ENCODE measurements around the gene GFY.

GFY gene

GRCh38 chr19:49390929-49391359 is 34.2 kb upstream of the GFY start:
- no peak overlapping the region for H4K91ac ChIP-seq (ENCODE audit: low read depth, low read length)
- no peak overlapping the region for H3K14ac ChIP-seq (ENCODE audit: low read length)
- no CpG with 5 or more reads among the region's 9 CpGs for WGBS (ENCODE audit: extremely low coverage, insufficient coverage, insufficient read length)
- no peak overlapping the region for H3K4me3 ChIP-seq (ENCODE audit: low read depth, low read length)
- H3K9me3 ChIP-seq (ENCODE audit: insufficient read depth, low read depth, low read length) = no peaks in the 10 kb centered on the region
- H2AFZ ChIP-seq (ENCODE audit: insufficient read depth, low read length, poor library complexity) = no peak overlapping the region
- H2BK12ac ChIP-seq (ENCODE audit: low read length) = no peak overlapping the region
- H3K27me3 ChIP-seq (ENCODE audit: insufficient read depth, low read length) = no peaks in the 10 kb centered on the region
- H3K23ac ChIP-seq (ENCODE audit: low read length) = no peak overlapping the region
- H3K9ac ChIP-seq (ENCODE audit: low read length) = no peak overlapping the region
- no peak overlapping the region for H4K8ac ChIP-seq (ENCODE audit: low read depth, low read length)
- no peak overlapping the region for H3K4ac ChIP-seq (ENCODE audit: low read depth, low read length)
- no peaks in the 10 kb centered on the region for H3K4me1 ChIP-seq (ENCODE audit: control insufficient read depth in 1 of 2, insufficient read depth in 2 of 2, low read length in 2 of 2)
- H4K12ac ChIP-seq (ENCODE audit: low read depth, low read length) = no peak overlapping the region
- H3K27ac ChIP-seq (ENCODE audit: low read depth, low read length) = no peak overlapping the region
- no peaks in the 10 kb centered on the region for H3K79me1 ChIP-seq (ENCODE audit: low read length)
- H3K36me3 ChIP-seq (ENCODE audit: control insufficient read depth in 1 of 2, insufficient read depth in 2 of 2, low read length in 2 of 2) = no peaks in the 10 kb centered on the region
- no peak for DNase-seq
- H3K79me2 ChIP-seq (ENCODE audit: control insufficient read depth, insufficient read depth, low read length, poor library complexity) = no peaks in the 10 kb centered on the region
- no peak overlapping the region for H3K18ac ChIP-seq (ENCODE audit: low read length)
- no peak overlapping the region for H2BK5ac ChIP-seq (ENCODE audit: low read depth, low read length, poor library complexity)
- no peak overlapping the region for H2BK120ac ChIP-seq (ENCODE audit: insufficient read depth, low read length, poor library complexity)
- H3K4me2 ChIP-seq (ENCODE audit: low read length) = no peak overlapping the region
- H2AK5ac ChIP-seq (ENCODE audit: low read length) = no peak overlapping the region

DNA sequence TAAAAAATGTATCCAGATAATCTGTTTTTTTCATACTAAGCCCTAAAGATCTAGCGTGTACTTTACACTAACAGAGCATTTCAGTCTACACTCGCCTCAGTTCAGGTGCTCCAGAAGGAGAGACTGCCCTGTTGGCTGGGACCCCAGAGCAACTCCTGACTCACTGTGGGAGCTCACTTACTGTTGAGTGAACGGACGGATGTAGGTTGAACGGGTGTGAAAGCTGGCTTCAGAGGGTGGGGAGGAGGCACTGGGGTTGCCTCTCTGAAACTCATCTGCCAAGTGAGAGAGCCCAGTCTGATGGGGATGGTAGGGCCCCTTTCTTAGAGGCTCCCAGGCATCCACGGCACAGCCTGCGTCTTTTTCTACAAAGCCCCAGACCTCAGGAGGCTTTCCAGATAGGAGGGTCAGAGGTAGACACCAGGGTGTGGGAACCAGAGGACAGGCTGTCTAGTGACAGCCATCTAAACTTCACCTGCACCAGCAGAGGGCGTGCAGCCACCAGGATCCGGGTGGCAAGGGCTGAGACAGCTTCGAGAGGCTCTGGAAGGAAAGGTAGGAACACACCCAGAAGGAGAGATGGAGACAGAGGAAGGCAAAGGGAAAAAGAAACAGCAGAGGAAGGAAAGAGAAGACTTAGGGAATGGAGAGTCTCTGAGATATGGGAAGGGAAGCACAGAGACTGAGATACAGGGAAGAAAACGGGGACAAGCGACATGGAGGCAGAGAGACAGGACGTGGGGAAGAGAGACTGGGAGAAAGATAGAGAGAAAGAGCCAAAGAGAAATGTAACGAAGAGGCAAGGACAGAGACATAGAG is 33.4 kb upstream of the GFY start:
- Histone ChIP-seq H3K79me2 (ENCODE audit: control insufficient read depth, insufficient read depth, low read length, poor library complexity) (no peaks in the 10 kb centered on the region), H4K8ac (ENCODE audit: low read depth, low read length) (no peak overlapping the region), H3K4me2 (ENCODE audit: low read length) (no peak overlapping the region), H3K4me3 (ENCODE audit: low read depth, low read length) (no peak overlapping the region), H3K9me3 (ENCODE audit: insufficient read depth, low read depth, low read length) (no peaks in the 10 kb centered on the region), H2AK5ac (ENCODE audit: low read length) (no peak overlapping the region), H3K36me3 (ENCODE audit: control insufficient read depth in 1 of 2, insufficient read depth in 2 of 2, low read length in 2 of 2) (no peaks in the 10 kb centered on the region), H3K18ac (ENCODE audit: low read length) (no peak overlapping the region), H3K23ac (ENCODE audit: low read length) (no peak overlapping the region), H2BK120ac (ENCODE audit: insufficient read depth, low read length, poor library complexity) (no peak overlapping the region), H3K79me1 (ENCODE audit: low read length) (no peaks in the 10 kb centered on the region), H3K14ac (ENCODE audit: low read length) (no peak overlapping the region), H2BK5ac (ENCODE audit: low read depth, low read length, poor library complexity) (no peak overlapping the region), H2AFZ (ENCODE audit: insufficient read depth, low read length, poor library complexity) (no peak overlapping the region), H3K9ac (ENCODE audit: low read length) (no peak overlapping the region), H3K4ac (ENCODE audit: low read depth, low read length) (no peak overlapping the region), H3K4me1 (ENCODE audit: control insufficient read depth in 1 of 2, insufficient read depth in 2 of 2, low read length in 2 of 2) (no peaks in the 10 kb centered on the region), H3K27ac (ENCODE audit: low read depth, low read length) (no peak overlapping the region), H4K91ac (ENCODE audit: low read depth, low read length) (no peak overlapping the region), H3K27me3 (ENCODE audit: insufficient read depth, low read length) (no peaks in the 10 kb centered on the region), H4K12ac (ENCODE audit: low read depth, low read length) (no peak overlapping the region), H2BK12ac (ENCODE audit: low read length) (no peak overlapping the region)
- peak; percentile 73 to 83 for DNase-seq
- no CpG with 5 or more reads among the region's 14 CpGs for WGBS (ENCODE audit: extremely low coverage, insufficient coverage, insufficient read length)

DNA sequence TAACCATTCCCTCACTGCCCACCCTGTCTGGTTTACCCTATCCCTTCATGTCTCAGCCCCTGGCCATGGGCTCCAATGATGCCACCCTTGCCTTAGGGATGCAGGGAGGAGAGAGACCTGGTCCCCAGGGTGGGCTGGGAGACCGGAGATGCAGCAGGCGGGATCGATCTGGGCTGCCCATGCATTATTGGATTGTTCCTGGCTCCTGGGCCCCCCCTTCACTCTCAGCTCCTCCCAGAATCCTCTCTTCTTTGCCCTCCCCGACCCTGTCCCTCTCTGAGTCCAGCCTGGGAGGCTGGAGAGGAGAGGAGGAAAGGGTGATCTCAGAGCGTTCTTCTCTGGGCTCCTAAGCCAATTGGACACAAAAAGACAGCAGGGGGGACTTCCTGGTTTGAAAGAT is 31.3 kb upstream of the GFY start:
- H2BK5ac ChIP-seq (ENCODE audit: low read depth, low read length, poor library complexity) = no peak overlapping the region
- no peak overlapping the region for H3K9ac ChIP-seq (ENCODE audit: low read length)
- no peak overlapping the region for H3K23ac ChIP-seq (ENCODE audit: low read length)
- no peak overlapping the region for H3K27ac ChIP-seq (ENCODE audit: low read depth, low read length)
- no peak overlapping the region for H3K4me2 ChIP-seq (ENCODE audit: low read length)
- H3K79me2 ChIP-seq (ENCODE audit: control insufficient read depth, insufficient read depth, low read length, poor library complexity) = no peaks in the 10 kb centered on the region
- no peak overlapping the region for H2BK120ac ChIP-seq (ENCODE audit: insufficient read depth, low read length, poor library complexity)
- H3K79me1 ChIP-seq (ENCODE audit: low read length) = no peaks in the 10 kb centered on the region
- no peak overlapping the region for H3K4ac ChIP-seq (ENCODE audit: low read depth, low read length)
- H4K12ac ChIP-seq (ENCODE audit: low read depth, low read length) = no peak overlapping the region
- no peak overlapping the region for H4K91ac ChIP-seq (ENCODE audit: low read depth, low read length)
- no peak overlapping the region for H2AFZ ChIP-seq (ENCODE audit: insufficient read depth, low read length, poor library complexity)
- H3K4me3 ChIP-seq (ENCODE audit: low read depth, low read length) = no peak overlapping the region
- H4K8ac ChIP-seq (ENCODE audit: low read depth, low read length) = no peak overlapping the region
- no peak for DNase-seq
- no peak overlapping the region for H2AK5ac ChIP-seq (ENCODE audit: low read length)
- no peaks in the 10 kb centered on the region for H3K9me3 ChIP-seq (ENCODE audit: insufficient read depth, low read depth, low read length)
- WGBS (ENCODE audit: extremely low coverage, insufficient coverage, insufficient read length) = no CpG with 5 or more reads among the region's 5 CpGs
- H3K4me1 ChIP-seq (ENCODE audit: control insufficient read depth in 1 of 2, insufficient read depth in 2 of 2, low read length in 2 of 2) = no peaks in the 10 kb centered on the region
- H2BK12ac ChIP-seq (ENCODE audit: low read length) = no peak overlapping the region
- no peaks in the 10 kb centered on the region for H3K27me3 ChIP-seq (ENCODE audit: insufficient read depth, low read length)
- no peak overlapping the region for H3K14ac ChIP-seq (ENCODE audit: low read length)
- H3K18ac ChIP-seq (ENCODE audit: low read length) = no peak overlapping the region
- no peaks in the 10 kb centered on the region for H3K36me3 ChIP-seq (ENCODE audit: control insufficient read depth in 1 of 2, insufficient read depth in 2 of 2, low read length in 2 of 2)

DNA sequence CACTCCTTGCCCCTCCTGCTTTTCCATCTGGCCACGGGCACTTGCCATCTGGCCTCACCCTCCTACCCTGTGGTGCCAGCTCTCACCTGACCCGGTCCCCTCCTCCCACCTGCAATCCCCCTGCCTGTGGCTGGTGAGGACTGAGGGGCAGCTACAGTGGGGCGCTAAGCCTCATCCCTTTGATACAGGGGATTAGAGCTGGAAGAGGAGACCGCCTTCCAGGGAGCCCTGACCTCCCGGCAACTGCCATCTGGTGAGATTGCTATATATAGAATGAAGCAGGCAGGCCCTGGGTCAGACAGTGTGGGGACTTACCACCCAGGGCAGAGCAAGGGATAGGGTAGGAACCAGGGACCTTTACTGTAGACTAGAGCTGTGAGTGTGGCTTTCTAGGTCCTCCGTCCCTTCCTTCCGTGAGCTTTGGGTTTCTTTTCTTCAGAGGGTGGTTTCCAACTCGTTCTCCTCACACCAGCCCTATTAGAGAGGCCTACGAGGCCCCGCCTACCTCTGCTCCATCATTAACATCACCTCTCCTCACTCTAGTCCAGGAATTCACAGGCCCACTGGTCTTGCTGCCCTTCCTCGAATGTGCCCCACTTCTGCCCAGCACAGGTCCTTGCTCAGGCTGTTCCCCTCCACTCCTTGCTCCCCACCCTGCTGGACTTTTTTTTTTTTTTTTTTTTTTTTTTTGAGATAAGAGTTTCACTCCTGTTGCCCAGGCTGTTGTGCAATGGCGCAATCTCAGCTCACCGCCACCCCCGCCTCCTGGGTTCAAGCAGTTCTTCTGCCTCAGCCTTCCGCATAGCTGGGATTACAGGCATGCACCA is 29.4 kb upstream of the GFY start:
- H2AK5ac ChIP-seq (ENCODE audit: low read length) = no peak overlapping the region
- no peak overlapping the region for H2BK5ac ChIP-seq (ENCODE audit: low read depth, low read length, poor library complexity)
- no peak overlapping the region for H3K4me2 ChIP-seq (ENCODE audit: low read length)
- no peak overlapping the region for H3K4ac ChIP-seq (ENCODE audit: low read depth, low read length)
- H3K79me2 ChIP-seq (ENCODE audit: control insufficient read depth, insufficient read depth, low read length, poor library complexity) = no peaks in the 10 kb centered on the region
- no peak overlapping the region for H3K14ac ChIP-seq (ENCODE audit: low read length)
- H4K91ac ChIP-seq (ENCODE audit: low read depth, low read length) = no peak overlapping the region
- no peaks in the 10 kb centered on the region for H3K36me3 ChIP-seq (ENCODE audit: control insufficient read depth in 1 of 2, insufficient read depth in 2 of 2, low read length in 2 of 2)
- H3K79me1 ChIP-seq (ENCODE audit: low read length) = no peaks in the 10 kb centered on the region
- H2BK12ac ChIP-seq (ENCODE audit: low read length) = no peak overlapping the region
- H4K8ac ChIP-seq (ENCODE audit: low read depth, low read length) = no peak overlapping the region
- H3K9ac ChIP-seq (ENCODE audit: low read length) = no peak overlapping the region
- no peaks in the 10 kb centered on the region for H3K4me1 ChIP-seq (ENCODE audit: control insufficient read depth in 1 of 2, insufficient read depth in 2 of 2, low read length in 2 of 2)
- no peak overlapping the region for H2AFZ ChIP-seq (ENCODE audit: insufficient read depth, low read length, poor library complexity)
- no peak overlapping the region for H3K23ac ChIP-seq (ENCODE audit: low read length)
- no peak overlapping the region for H4K12ac ChIP-seq (ENCODE audit: low read depth, low read length)
- DNase-seq = no peak
- no peak overlapping the region for H2BK120ac ChIP-seq (ENCODE audit: insufficient read depth, low read length, poor library complexity)
- H3K4me3 ChIP-seq (ENCODE audit: low read depth, low read length) = no peak overlapping the region
- WGBS (ENCODE audit: extremely low coverage, insufficient coverage, insufficient read length) = no CpG with 5 or more reads among the region's 15 CpGs
- H3K18ac ChIP-seq (ENCODE audit: low read length) = no peak overlapping the region
- H3K27ac ChIP-seq (ENCODE audit: low read depth, low read length) = no peak overlapping the region
- H3K9me3 ChIP-seq (ENCODE audit: insufficient read depth, low read depth, low read length) = no peaks in the 10 kb centered on the region
- H3K27me3 ChIP-seq (ENCODE audit: insufficient read depth, low read length) = no peaks in the 10 kb centered on the region

All from trophoblast cell (in vitro differentiated cells and primary cell).